Activated CD4-positive, alpha-beta T cell treated with anti-CD3 and anti-CD28 coated beads for 36 hours (primary cell): ENCODE data around the gene COMTD1. TPM values are rescaled to one million over a fixed set of nuclear protein-coding genes. Genes with fewer than 3 reads are reported as not detected.

Source experiments
- ATAC-seq: fragments of 200-7000 bp; cut with Tn5 transposase; one replicate; pipeline ENCODE4 v1.10.0; 2021; ENCODE audit warnings: mild to moderate bottlenecking, moderate library complexity
- CTCF ChIA-PET: fragments of 350-600 bp; sonication (Branson Sonifier 250); formaldehyde crosslinking; loops from one replicate; lab custom pipeline; 2021; ENCODE audit warnings: antibody characterized with exemption; lab: Charles Lee
- POLR2A ChIA-PET: fragments of 350-600 bp; sonication (Branson Sonifier 250); formaldehyde crosslinking; loops from one replicate; lab custom pipeline; 2021; ENCODE audit warnings: antibody characterized with exemption, inconsistent platforms; lab: Charles Lee
- DNase-seq: peaks from one replicate; pipeline ENCODE4 v3.0.0-alpha.2; 2020
- H3K27ac Mint-ChIP-seq: one replicate; pipeline ENCODE4 v1.8.0; 2021; ENCODE audit warnings: mixed read lengths
- H3K27me3 Mint-ChIP-seq: one replicate; pipeline ENCODE4 v1.8.0; 2021; ENCODE audit warnings: mixed read lengths
- H3K36me3 Mint-ChIP-seq: one replicate; pipeline ENCODE4 v1.8.0; 2021; ENCODE audit warnings: low read depth, mixed read lengths
- H3K4me1 Mint-ChIP-seq: one replicate; pipeline ENCODE4 v1.8.0; 2021; ENCODE audit warnings: mixed read lengths
- H3K4me3 Mint-ChIP-seq: one replicate; pipeline ENCODE4 v1.8.0; 2021; ENCODE audit warnings: mild to moderate bottlenecking, moderate library complexity, mixed read lengths
- H3K9me3 Mint-ChIP-seq: one replicate; pipeline ENCODE4 v1.8.0; 2021; ENCODE audit warnings: low read depth, mixed read lengths
- intact Hi-C, 2 experiments: fragments of 100-400 bp; cut with DNase I in 1 of 2; cut with micrococcal nuclease in 1 of 2; formaldehyde crosslinking; loops; one replicate each; pipeline versions ENCODE4 v1.14.2 to v1.15.1; 2022 to 2024; cut with DNase I, micrococcal nuclease
- total RNA-seq, 2 experiments: library from RNA; stranded (reverse); gene quantifications; one replicate each; pipeline ENCODE4 v1.2.3, GENCODE V29; 2021

The COMTD1 gene
- total RNA-seq, 2 experiments from 2014 or later: 28.1 to 41.0 TPM

DNA sequence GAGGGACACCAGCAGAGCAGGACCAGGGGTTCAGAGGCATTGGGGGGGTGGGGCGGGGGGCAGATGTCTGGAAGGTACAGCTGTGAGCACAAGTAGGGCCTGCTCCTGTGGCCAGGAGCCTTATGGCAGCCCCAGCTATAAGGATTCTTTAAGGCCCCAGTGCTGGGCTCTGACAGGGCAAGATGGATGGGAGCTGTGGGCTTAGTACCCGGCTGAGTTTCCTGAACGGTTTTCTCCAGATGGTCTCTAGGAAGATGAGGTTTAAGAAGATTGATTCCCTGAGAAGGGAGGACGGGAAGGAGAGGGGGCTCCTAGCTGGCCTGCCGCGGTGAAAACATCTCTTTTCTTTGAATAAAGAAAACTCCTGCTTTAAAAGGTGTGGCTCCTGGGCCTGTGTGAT, 30.1 kb upstream of the COMTD1 start:
- POLR2A ChIA-PET: no interaction called here
- Mint-ChIP-seq H3K4me1 (no peaks in the 10 kb centered on the region), H3K4me3 (no peak overlapping the region), H3K27me3 (no peaks in the 10 kb centered on the region), H3K27ac (no peak overlapping the region), H3K36me3 (no peaks in the 10 kb centered on the region), H3K9me3 (no peaks in the 10 kb centered on the region)
- intact Hi-C loops: no loop called here
- DNase-seq (no peak), ATAC-seq (no peak)
- CTCF ChIA-PET: no interaction called here

DNA sequence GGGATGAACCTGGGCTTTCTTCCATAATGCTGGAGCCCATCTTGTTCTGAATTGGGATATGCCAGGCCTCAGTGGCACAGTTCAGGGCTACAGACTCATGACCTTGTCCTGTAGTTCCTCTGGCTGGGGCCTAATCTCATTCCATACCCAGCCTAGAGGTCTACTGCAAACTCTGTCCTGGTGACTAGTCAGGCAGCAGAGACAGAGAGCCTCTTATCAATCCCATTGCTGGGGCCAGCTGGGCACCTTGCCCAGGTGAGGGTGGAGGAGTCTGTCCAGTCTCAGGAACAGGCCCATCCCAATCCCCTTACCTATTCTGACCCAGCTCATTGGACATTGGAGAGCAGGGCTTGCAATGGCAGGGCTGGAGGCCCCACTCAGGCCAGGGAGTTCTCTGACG, 28.0 kb upstream of the COMTD1 start:
- no peaks in the 10 kb centered on the region for H3K27me3 Mint-ChIP-seq
- no peaks in the 10 kb centered on the region for H3K36me3 Mint-ChIP-seq
- intact Hi-C loops: no loop called here
- POLR2A ChIA-PET: interaction anchor here (0.6 kb wide), 1 partner anchor 111 kb away, joined by 3 read pairs; no protein-coding TSS in a partner anchor
- H3K4me3 Mint-ChIP-seq: no peak overlapping the region
- H3K4me1 Mint-ChIP-seq: no peaks in the 10 kb centered on the region
- ATAC-seq (no peak), DNase-seq (no peak)
- no peak overlapping the region for H3K27ac Mint-ChIP-seq
- CTCF ChIA-PET: no interaction called here
- no peaks in the 10 kb centered on the region for H3K9me3 Mint-ChIP-seq

DNA sequence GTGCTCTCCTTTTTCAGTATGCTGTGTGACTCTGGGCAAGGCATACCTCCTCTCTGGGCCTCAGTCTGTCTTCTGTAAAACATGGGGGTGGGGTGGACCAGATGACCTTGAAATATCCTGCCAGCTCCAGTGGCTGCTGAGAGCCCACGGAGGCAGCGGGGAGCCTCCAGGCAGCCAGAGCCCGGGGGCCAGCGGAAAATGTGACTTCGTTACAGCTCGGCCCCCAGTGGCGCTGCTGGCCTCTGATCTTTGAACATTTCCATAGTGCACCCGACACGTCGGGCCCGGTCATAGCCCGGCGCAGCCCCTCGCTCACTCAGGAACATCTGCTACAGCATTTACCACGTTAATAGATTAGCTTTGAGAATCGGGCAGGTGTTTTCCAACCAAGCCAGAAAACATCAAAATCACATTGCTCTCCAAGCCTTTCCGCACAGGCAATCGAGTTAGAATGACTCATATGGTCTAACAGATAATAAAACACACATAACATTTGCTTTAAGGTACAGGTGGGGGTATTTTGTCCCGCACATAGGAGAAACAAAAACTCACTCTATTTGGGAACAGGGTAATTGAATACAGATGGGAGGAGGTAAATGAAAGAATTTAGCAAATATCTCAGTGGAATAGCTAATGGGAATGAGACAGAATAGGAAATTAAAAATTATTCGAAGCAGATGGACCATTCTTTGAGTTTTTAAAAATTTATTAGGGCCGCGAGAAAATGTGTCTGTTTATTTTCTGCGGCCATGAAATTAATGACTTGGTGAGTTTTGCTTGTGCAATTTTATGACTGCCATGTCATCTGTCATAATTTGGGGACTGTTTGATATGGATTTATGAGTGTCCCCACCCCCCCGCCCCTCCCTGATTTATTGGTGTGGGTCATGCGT, 26.3 kb upstream of the COMTD1 start:
- no peak for ATAC-seq
- ChIA-PET CTCF (no interaction called here), POLR2A (no interaction called here)
- no peaks in the 10 kb centered on the region for H3K27me3 Mint-ChIP-seq
- intact Hi-C loops: no loop called here
- no peaks in the 10 kb centered on the region for H3K36me3 Mint-ChIP-seq
- no peaks in the 10 kb centered on the region for H3K4me1 Mint-ChIP-seq
- no peak overlapping the region for H3K27ac Mint-ChIP-seq
- no peak for DNase-seq
- no peak overlapping the region for H3K4me3 Mint-ChIP-seq
- H3K9me3 Mint-ChIP-seq: no peaks in the 10 kb centered on the region

DNA sequence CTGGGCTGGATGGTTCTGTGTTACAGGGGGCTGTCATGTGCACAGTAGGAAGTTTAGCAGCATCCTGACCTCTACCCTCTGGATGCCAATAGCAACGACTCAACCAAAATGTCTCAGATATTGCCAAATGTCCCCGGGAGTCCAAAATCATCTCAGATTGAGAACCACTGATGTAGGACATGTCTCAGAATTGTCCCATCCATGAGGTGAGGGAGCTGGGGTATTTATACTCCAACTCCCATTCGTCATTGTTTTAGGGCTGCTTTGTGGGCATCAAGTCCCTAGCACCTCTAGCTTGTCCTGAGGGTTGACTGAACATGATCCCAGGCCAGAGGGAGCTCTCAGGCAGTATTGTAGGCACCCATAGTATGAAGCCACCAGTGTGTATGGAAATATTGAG, 25.2 kb upstream of the COMTD1 start:
- no peaks in the 10 kb centered on the region for H3K27me3 Mint-ChIP-seq
- CTCF ChIA-PET: no interaction called here
- no peak overlapping the region for H3K27ac Mint-ChIP-seq
- H3K36me3 Mint-ChIP-seq: no peaks in the 10 kb centered on the region
- H3K4me1 Mint-ChIP-seq: no peaks in the 10 kb centered on the region
- DNase-seq (no peak), ATAC-seq (no peak)
- H3K9me3 Mint-ChIP-seq: no peaks in the 10 kb centered on the region
- no peak overlapping the region for H3K4me3 Mint-ChIP-seq
- POLR2A ChIA-PET: no interaction called here
- intact Hi-C loops: no loop called here

DNA sequence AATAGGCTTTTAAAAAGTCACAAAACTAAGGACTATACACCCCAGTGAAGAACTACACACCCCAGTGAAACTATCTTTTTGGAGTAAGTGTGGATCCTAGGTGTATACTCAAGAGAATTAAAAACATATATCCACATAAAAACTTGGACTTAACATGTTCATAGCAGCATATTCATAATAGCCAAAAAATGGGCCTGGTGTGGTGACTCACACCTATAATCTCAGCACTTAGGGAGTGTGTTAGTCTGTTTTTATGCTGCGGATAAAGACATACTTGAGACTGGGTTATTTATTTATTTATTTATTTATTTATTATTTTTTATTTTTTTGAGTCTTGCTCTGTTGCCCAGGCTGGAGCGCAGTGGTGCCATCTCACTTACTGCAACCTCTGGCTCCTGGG, 19.0 kb upstream of the COMTD1 start:
- Mint-ChIP-seq H3K4me1 (no peaks in the 10 kb centered on the region), H3K9me3 (peaks cover 11% of the 10 kb centered on the region)
- no peak for ATAC-seq

DNA sequence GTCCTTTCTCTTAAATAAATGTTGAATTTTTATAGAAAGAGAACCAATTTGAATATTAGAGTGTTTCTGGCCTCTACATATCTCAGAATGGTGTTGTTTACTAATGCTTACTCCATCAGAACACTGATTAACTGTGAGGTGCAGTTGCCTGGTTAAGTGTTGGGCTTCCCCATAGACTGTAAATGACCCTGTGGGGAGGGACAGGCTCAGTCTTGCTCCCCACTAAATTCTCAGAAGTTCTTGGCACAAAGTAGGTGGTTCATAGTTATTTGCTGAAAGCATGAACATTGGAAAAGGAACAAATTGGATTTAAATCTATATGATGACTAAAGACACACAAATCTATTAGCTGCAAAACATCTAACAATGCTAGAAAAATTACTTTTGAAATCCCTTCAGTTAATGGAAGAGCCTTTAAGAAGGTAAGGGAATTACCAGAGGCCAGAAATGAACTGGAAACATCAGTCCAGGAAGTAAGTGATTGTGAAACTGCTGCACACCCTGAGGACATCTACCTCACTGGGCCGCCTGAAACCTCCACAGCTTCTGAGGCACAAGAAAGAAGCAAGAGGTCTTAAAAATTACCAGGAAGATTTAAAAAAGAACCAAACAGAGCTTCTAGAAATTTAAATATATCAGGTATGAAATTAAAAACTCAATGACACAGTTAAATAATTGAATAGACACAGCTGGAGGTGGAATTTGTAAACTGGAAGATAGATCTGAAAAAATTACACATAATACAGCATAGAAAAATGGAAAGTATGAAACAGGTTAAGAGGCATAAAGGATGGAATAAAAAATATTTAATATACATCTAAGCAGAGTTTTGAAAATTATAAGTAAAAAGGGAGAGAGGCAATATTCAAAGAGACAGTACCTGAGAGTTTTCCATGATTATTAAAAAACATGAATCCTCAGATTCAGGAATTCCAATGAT, 17.8 kb upstream of the COMTD1 start:
- ATAC-seq: no peak
- CTCF ChIA-PET: interaction anchor here (0.7 kb wide), 1 partner anchor 797 kb away, joined by 3 read pairs; no protein-coding TSS in a partner anchor
- intact Hi-C loops: no loop called here
- no peak overlapping the region for H3K27ac Mint-ChIP-seq
- no peaks in the 10 kb centered on the region for H3K4me1 Mint-ChIP-seq
- no peak overlapping the region for H3K4me3 Mint-ChIP-seq
- H3K9me3 Mint-ChIP-seq: peaks cover 11% of the 10 kb centered on the region
- H3K36me3 Mint-ChIP-seq: peaks cover 4% of the 10 kb centered on the region
- POLR2A ChIA-PET: no interaction called here
- no peaks in the 10 kb centered on the region for H3K27me3 Mint-ChIP-seq
- no peak for DNase-seq

More for the DNA sequence above, 19.0 kb upstream of the COMTD1 start:
- Mint-ChIP-seq H3K27ac (no peak overlapping the region), H3K36me3 (peaks cover 4% of the 10 kb centered on the region), H3K4me3 (no peak overlapping the region), H3K27me3 (no peaks in the 10 kb centered on the region)
- no peak for DNase-seq
- intact Hi-C loops: no loop called here
- POLR2A ChIA-PET: no interaction called here
- CTCF ChIA-PET: no interaction called here

DNA sequence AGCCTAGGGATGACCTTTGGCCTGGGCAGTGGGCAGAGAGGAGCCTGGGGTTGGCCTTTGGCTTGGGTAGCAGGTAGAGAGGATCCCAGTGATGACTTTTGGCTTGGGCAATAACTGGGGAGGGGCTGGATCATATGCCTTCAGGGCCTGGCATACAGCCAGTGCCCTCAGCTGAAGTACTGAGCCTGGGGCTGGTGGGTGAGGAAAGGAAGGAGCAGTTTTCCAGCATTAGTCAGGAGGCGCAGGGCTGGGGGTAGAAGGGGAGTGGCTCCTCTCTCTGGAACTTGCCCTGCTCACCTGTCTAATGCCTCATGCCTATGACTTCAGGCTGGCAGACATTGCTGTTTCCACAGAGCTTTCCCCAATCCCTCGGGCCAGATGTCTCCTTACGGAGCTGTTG, 15.2 kb upstream of the COMTD1 start:
- peaks cover 4% of the 10 kb centered on the region for H3K36me3 Mint-ChIP-seq
- no peak for ATAC-seq
- no peak overlapping the region for H3K27ac Mint-ChIP-seq
- DNase-seq: no peak
- intact Hi-C loops: no loop called here
- POLR2A ChIA-PET: no interaction called here
- no peak overlapping the region for H3K4me3 Mint-ChIP-seq
- no peaks in the 10 kb centered on the region for H3K4me1 Mint-ChIP-seq
- H3K27me3 Mint-ChIP-seq: no peaks in the 10 kb centered on the region
- CTCF ChIA-PET: interaction anchor here (0.6 kb wide), 2 partner anchors 32 to 68 kb away, joined by 3 to 4 read pairs; no protein-coding TSS in a partner anchor
- H3K9me3 Mint-ChIP-seq: peaks cover 11% of the 10 kb centered on the region

DNA sequence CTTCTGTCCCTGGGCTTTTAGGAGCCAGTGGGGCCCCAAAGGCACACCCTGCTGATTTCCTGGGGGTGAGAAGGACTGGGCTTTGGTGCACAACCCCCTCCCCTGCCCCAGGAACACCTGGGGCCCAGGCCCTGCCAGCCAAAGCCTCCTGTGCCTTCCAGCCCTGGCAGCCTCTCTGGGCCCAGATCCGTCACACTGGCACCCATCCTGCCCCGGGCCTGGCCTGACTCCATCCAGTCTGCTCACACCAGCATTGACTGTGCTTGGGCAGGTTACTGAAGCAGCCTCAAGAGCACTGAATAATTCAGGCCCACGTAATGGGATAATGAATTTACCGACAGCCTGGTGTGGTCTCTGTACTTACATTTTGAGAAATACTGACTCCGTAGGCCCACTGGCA, 12.0 kb upstream of the COMTD1 start:
- no peaks in the 10 kb centered on the region for H3K36me3 Mint-ChIP-seq
- H3K27me3 Mint-ChIP-seq: no peaks in the 10 kb centered on the region
- no peak overlapping the region for H3K27ac Mint-ChIP-seq
- DNase-seq (no peak), ATAC-seq (no peak)
- no peak overlapping the region for H3K4me3 Mint-ChIP-seq
- ChIA-PET POLR2A (interaction anchor here (0.6 kb wide), 1 partner anchor 38 kb away, joined by 4 read pairs; no protein-coding TSS in a partner anchor), CTCF (no interaction called here)
- intact Hi-C loops: no loop called here
- no peaks in the 10 kb centered on the region for H3K4me1 Mint-ChIP-seq
- H3K9me3 Mint-ChIP-seq: no peaks in the 10 kb centered on the region

DNA sequence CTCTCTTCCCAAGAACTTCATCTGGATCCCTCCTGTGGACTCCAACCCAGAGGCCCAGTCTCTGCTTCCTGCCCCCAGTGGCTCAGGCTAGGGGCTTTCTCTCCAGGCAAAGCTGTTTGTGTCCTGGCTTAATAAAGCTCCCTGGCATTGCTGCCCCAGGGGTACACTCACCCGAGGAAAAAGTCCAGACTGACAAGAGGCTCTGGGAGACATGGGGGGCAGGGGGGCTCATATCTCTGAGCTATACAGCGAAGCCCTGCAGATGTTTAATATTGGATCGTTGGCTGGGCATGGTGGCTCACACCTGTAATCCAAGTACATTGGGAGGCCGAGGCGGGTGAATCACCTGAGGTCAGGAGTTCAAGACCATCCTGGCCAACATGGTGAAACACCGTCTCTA, 10.7 kb upstream of the COMTD1 start:
- Mint-ChIP-seq H3K9me3 (no peaks in the 10 kb centered on the region), H3K27me3 (no peaks in the 10 kb centered on the region), H3K4me3 (no peak overlapping the region), H3K4me1 (no peaks in the 10 kb centered on the region), H3K36me3 (no peaks in the 10 kb centered on the region), H3K27ac (no peak overlapping the region)
- POLR2A ChIA-PET: no interaction called here
- ATAC-seq: no peak
- no peak for DNase-seq
- CTCF ChIA-PET: no interaction called here
- intact Hi-C loops: no loop called here

DNA sequence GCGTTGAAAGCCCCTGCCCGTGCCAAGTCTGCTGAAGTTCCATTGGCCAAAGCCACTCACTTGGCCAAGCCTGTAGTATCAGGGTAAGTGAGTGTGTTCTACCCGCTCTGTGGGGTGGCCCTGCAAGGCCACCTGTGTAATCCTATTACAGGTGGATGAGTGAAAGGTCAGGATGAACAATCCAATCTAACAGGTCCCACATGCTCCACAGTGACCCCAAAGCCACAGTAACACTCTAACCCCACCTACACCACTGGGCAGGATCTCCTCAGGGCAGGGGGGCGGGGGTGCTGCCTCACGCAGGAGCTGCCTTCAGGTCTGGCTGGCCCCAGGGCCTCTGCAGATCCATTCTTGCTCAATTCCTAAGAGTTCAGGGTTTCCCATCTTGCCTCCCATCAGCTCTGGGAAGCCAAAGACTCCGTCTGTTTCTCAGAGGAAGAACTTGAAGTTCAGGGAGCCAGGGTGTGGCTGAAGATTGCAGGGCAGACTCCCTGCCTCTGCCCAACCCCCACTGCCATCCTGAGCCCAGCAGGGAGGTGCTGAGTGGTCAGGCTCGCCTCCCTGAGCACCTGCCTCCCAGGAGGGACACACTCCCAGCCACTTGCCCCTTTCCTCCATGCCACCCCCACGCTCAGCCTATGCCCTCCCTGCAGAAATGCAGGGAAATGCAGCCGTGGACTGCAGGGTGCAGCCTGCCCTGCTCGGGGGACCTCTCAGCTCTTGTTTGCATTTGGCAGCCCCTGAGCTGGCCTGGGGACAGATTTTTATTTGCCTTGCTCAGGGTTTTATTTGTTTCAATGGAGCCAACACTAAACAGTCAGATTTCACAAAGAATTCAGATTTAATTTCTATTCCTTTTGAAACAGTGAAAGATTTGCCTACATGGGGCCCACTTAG, 9.8 kb upstream of the COMTD1 start:
- Mint-ChIP-seq H3K9me3 (no peaks in the 10 kb centered on the region), H3K4me3 (no peak overlapping the region), H3K27me3 (no peaks in the 10 kb centered on the region), H3K27ac (no peak overlapping the region), H3K36me3 (no peaks in the 10 kb centered on the region), H3K4me1 (no peaks in the 10 kb centered on the region)
- ChIA-PET POLR2A (no interaction called here), CTCF (no interaction called here)
- intact Hi-C loops: no loop called here
- DNase-seq (no peak), ATAC-seq (no peak)
